ENCODE results near the gene SLC22A16. TPM values are rescaled to one million over a fixed set of nuclear protein-coding genes. Genes with fewer than 3 reads are reported as not detected.

Gene SLC22A16
- total and polyA plus RNA-seq, 2 donors (not counting 3 experiments of a cell fraction or from before 2014, with no cell fraction given): not detected

DNA sequence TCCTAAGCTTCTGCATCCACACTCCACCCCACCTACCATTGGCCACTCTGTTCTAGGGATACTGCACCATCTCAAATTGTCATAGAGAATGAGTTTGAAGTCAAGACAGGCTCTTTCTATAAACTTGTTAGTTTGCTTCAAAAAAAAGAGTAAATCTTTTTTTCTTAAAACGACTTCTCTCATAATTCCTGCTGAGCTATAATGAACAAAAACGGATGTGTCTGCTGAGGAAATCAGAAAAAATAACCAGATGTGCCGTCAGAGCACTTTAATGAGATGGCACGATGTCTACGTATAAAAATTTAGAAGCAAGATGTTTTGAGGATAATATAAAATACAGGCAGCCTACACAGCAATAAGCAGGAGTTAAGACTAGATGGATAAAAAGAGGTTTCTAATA is 37.1 kb downstream of the SLC22A16 start:
- intact Hi-C loops (cut with micrococcal nuclease) (no loop called here), dilution Hi-C loops (cut with MboI; ENCODE audit: extremely low pct_ligation_motif_present, low sequenced_read_pairs) (no loop called here)
- H3K79me2 ChIP-seq (ENCODE audit: control insufficient read depth, insufficient read depth, low read length): no peaks in the 10 kb centered on the region
- no TSS peak for BruUV-seq (replicated peaks)
- no peak overlapping the region for H3K9ac ChIP-seq (replicated peaks; ENCODE audit: extremely low read depth, insufficient read depth, low read length)
- TF ChIP-seq POLR2AphosphoS5 (IDR thresholded peaks at IDR 0.05; ENCODE audit: insufficient read depth, low read depth, low read length): no peak
- TF ChIP-seq, protein P1, sequence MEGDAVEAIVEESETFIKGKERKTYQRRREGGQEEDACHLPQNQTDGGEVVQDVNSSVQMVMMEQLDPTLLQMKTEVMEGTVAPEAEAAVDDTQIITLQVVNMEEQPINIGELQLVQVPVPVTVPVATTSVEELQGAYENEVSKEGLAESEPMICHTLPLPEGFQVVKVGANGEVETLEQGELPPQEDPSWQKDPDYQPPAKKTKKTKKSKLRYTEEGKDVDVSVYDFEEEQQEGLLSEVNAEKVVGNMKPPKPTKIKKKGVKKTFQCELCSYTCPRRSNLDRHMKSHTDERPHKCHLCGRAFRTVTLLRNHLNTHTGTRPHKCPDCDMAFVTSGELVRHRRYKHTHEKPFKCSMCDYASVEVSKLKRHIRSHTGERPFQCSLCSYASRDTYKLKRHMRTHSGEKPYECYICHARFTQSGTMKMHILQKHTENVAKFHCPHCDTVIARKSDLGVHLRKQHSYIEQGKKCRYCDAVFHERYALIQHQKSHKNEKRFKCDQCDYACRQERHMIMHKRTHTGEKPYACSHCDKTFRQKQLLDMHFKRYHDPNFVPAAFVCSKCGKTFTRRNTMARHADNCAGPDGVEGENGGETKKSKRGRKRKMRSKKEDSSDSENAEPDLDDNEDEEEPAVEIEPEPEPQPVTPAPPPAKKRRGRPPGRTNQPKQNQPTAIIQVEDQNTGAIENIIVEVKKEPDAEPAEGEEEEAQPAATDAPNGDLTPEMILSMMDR (IDR thresholded peaks at IDR 0.05; ENCODE audit: extremely low read depth in 1 of 2, insufficient read depth in 1 of 2, low read depth in 1 of 2, low read length in 2 of 2): no peak
- no peak for TF ChIP-seq JUN (IDR thresholded peaks at IDR 0.05; ENCODE audit: borderline replicate concordance, insufficient read depth, insufficient read length, low read depth)
- no peak for TF ChIP-seq POLR2A (IDR thresholded peaks at IDR 0.05; ENCODE audit: low read depth, low read length)
- TF ChIP-seq, protein P2, sequence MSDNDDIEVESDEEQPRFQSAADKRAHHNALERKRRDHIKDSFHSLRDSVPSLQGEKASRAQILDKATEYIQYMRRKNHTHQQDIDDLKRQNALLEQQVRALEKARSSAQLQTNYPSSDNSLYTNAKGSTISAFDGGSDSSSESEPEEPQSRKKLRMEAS (IDR thresholded peaks at IDR 0.05; ENCODE audit: insufficient read depth, insufficient read length): no peak
- TF ChIP-seq GATA2 (IDR thresholded peaks at IDR 0.05; ENCODE audit: insufficient read depth, insufficient read length, low read depth, low read length): no peak
- TF ChIP-seq EZH2 (IDR thresholded peaks at IDR 0.05; ENCODE audit: borderline replicate concordance, low read depth, low read length, severe bottlenecking): no peak
- TF ChIP-seq MYC (IDR thresholded peaks at IDR 0.05; ENCODE audit: low read depth, low read length): no peak
- no peak for TF ChIP-seq FOS (IDR thresholded peaks at IDR 0.05; ENCODE audit: borderline replicate concordance, insufficient read depth, low read length)
- H3K4me1 ChIP-seq (ENCODE audit: control insufficient read depth, extremely low read depth, insufficient read depth, low read length): no peaks in the 10 kb centered on the region
- ChIA-PET POLR2A (interaction anchor here (0.6 kb wide), 1 partner anchor 15 kb away, joined by 5 read pairs; no protein-coding TSS in a partner anchor), CTCF (no interaction called here)
- FAIRE-seq (no peak), DNase-seq (ENCODE audit: low read depth, low spot score) (no peak)
- H3K4me2 ChIP-seq (ENCODE audit: insufficient read depth, low read length): no peak overlapping the region
- no peaks in the 10 kb centered on the region for H3K36me3 ChIP-seq (ENCODE audit: control insufficient read depth in 2 of 2, extremely low read depth in 1 of 2, insufficient read depth in 2 of 2, low read length in 2 of 2)
- no peak overlapping the region for H3K27ac ChIP-seq (ENCODE audit: insufficient read depth, low read depth, low read length)
- peaks cover 1 to 21% of the 10 kb centered on the region in 2 experiments for H3K27me3 ChIP-seq (ENCODE audit: control insufficient read depth in 2 of 2, insufficient read depth in 2 of 2, low read length in 2 of 2)
- H3K4me3 ChIP-seq (replicated peaks in 1 of 3; ENCODE audit: insufficient read depth in 1 of 3, low read depth in 1 of 3, low read length in 3 of 3): no peak overlapping the region
- H3K9me3 ChIP-seq (replicated peaks; ENCODE audit: control insufficient read depth, insufficient read depth, low read length): no peaks in the 10 kb centered on the region
- H3K9me1 ChIP-seq (replicated peaks; ENCODE audit: control insufficient read depth, extremely low read depth, insufficient read depth, low read length): no peaks in the 10 kb centered on the region
- H2AFZ ChIP-seq (ENCODE audit: low read depth, low read length): no peak overlapping the region
- H4K20me1 ChIP-seq (replicated peaks; ENCODE audit: control insufficient read depth, extremely low read depth, insufficient read depth, low read length): no peaks in the 10 kb centered on the region
